Measurements from ENCODE around the gene SMARCD3. TPM values are rescaled to one million over a fixed set of nuclear protein-coding genes. Genes with fewer than 3 reads are reported as not detected.

The SMARCD3 gene
- total RNA-seq, 1 experiment from 2014 or later: 30.3 TPM

GRCh38 chr7:151240942-151241754 is 7.3 kb downstream of the SMARCD3 start:
- TF ChIP-seq SP1 (IDR thresholded peaks at IDR 0.05; ENCODE audit: low read depth) (no peak), SIN3A (IDR thresholded peaks at IDR 0.05; ENCODE audit: low read depth) (no peak), JUND (IDR thresholded peaks at IDR 0.05) (no peak), MAX (IDR thresholded peaks at IDR 0.05) (no peak), CTCF (IDR thresholded peaks at IDR 0.05 in 2 of 3, conservative IDR thresholded peaks at IDR 0.05 in 1 of 3; ENCODE audit: borderline replicate concordance in 1 of 3, insufficient read depth in 1 of 3, low read depth in 2 of 3, low read length in 2 of 3) (no peak), YY1 (IDR thresholded peaks at IDR 0.05; ENCODE audit: extremely low read depth, insufficient replicate concordance, low read depth, low read length) (no peak), CBX3 (IDR thresholded peaks at IDR 0.05; ENCODE audit: low read depth) (no peak), CEBPB (IDR thresholded peaks at IDR 0.05; ENCODE audit: low read depth) (no peak), EGR1 (IDR thresholded peaks at IDR 0.05; ENCODE audit: low read depth) (no peak)
- ChIA-PET RAD21 (ENCODE audit: low non-redundant PET in 1 of 2, low total read pairs in 2 of 2, uncharacterized antibody in 2 of 2, unreplicated experiment in 2 of 2) (no interaction called here), POLR2A (no interaction called here), CTCF (no interaction called here)
- ATAC-seq: no peak
- Histone ChIP-seq H3K9ac (ENCODE audit: low read length) (no peak overlapping the region), H3K9me2 (ENCODE audit: insufficient read depth) (no peaks in the 10 kb centered on the region), H4K20me1 (ENCODE audit: insufficient read depth) (no peaks in the 10 kb centered on the region), H3K4me1 (ENCODE audit: control insufficient read depth in 1 of 2, insufficient read depth in 2 of 2, low read length in 2 of 2) (peaks cover 7 to 20% of the 10 kb centered on the region in 2 experiments), H3K4me3 (replicated peaks in 1 of 2; ENCODE audit: low read depth in 1 of 2, low read length in 2 of 2) (no peak overlapping the region), H3K9me3 (ENCODE audit: control insufficient read depth in 1 of 2, insufficient read depth in 1 of 2, low read depth in 1 of 2, low read length in 2 of 2) (no peaks in the 10 kb centered on the region), H3K4me2 (ENCODE audit: low read length) (no peak overlapping the region), H3K27me3 (ENCODE audit: insufficient read depth, low read length) (no peaks in the 10 kb centered on the region), H3K36me3 (ENCODE audit: control insufficient read depth in 1 of 2, insufficient read depth in 2 of 2, low read length in 2 of 2) (peaks cover 15 to 31% of the 10 kb centered on the region in 2 experiments), H2AFZ (ENCODE audit: low read depth, low read length, poor library complexity, severe bottlenecking) (no peak overlapping the region), H3K27ac (ENCODE audit: low read depth, low read length) (peak overlapping the region; percentile 41; the same call in 1 of the 2 replicates), H3K79me2 (ENCODE audit: insufficient read depth, low read length) (no peaks in the 10 kb centered on the region; the same call in 1 of the 2 replicates)
- TSS peak; percentile 30 for BruUV-seq (replicated peaks)
- no peak for DNase-seq (ENCODE audit: low read depth, low spot score)
- intact Hi-C loops (cut with micrococcal nuclease): loop anchor here (10.0 kb wide), 1 partner anchor 116 kb away; no protein-coding TSS in a partner anchor
